Tibial nerve (tissue), 4 donors: ENCODE measurements around the gene GALNT10. TPM values are rescaled to one million over a fixed set of nuclear protein-coding genes. Genes with fewer than 3 reads are reported as not detected.
"Not testable (repeated sequence)": the region's sequence is repeated elsewhere in the genome, so short reads cannot be mapped to it uniquely, and the experiment has no call there.

Source experiments
- DNase-seq, 2 donors: peaks; one replicate each; pipeline ENCODE4 v3.0.0-alpha.2; 2019; ENCODE audit warnings: low spot score in 2 of 2
- H3K27ac ChIP-seq, 4 donors: fragments of 200-600 bp; sonication (generic) in 3 of 4; one replicate each; pipeline ENCODE4 v1.5.1; 2017 to 2019; ENCODE audit warnings: mild to moderate bottlenecking in 1 of 4
- H3K27me3 ChIP-seq, 2 donors: fragments of 200-600 bp; sonication (generic) in 1 of 2; one replicate each; pipeline versions ENCODE4 v1.5.1 to v1.6.0; 2017 to 2019
- H3K36me3 ChIP-seq, 3 donors: fragments of 200-600 bp; sonication (generic); one replicate each; pipeline ENCODE4 v1.5.1; 2018 to 2019
- H3K4me1 ChIP-seq, 4 donors: fragments of 200-600 bp; sonication (generic) in 3 of 4; one replicate each; pipeline ENCODE4 v1.5.1; 2017 to 2019
- H3K4me3 ChIP-seq, 4 donors: fragments of 200-600 bp; sonication (generic) in 3 of 4; one replicate each; pipeline ENCODE4 v1.5.1; 2017 to 2019; ENCODE audit warnings: mild to moderate bottlenecking in 1 of 4, moderate library complexity in 1 of 4
- H3K9me3 ChIP-seq, 4 donors: fragments of 200-600 bp; sonication (generic) in 3 of 4; one replicate each; pipeline ENCODE4 v1.5.1; 2017 to 2019
- EP300 ChIP-seq, 2 donors: sonication (generic); formaldehyde crosslinking; IDR thresholded peaks; one replicate each; pipeline ENCODE4 v1.6.1; 2017; ENCODE audit warnings: antibody characterized with exemption in 2 of 2, mild to moderate bottlenecking in 1 of 2
- POLR2A ChIP-seq, 2 donors: fragments of 450-650 bp; IDR thresholded peaks; one replicate each; pipeline ENCODE4 v1.6.1; 2017; ENCODE audit warnings: antibody characterized with exemption in 2 of 2, mild to moderate bottlenecking in 2 of 2, moderate library complexity in 2 of 2
- WGBS, 2 donors: methylation state at CpG; one replicate each; pipeline ENCODE4 v1.1.5; 2018; 5-methylcytosine and 5-hydroxymethylcytosine counted together
- total RNA-seq, 4 donors: library from RNA; depleted of rRNA; stranded (reverse); fragments of >200 nt; gene quantifications; one replicate each; pipeline ENCODE4 v1.1.0, GENCODE V29; 2016
- TF ChIP-seq, protein P1 (sequence below), 5 experiments: fragments of 200-600 bp in 3 of 5; fragments of 450-650 bp in 2 of 5; sonication (generic) in 3 of 5; IDR thresholded peaks; one replicate each; pipeline ENCODE4 v1.5.1; 2016 to 2019; ENCODE audit warnings: antibody characterized with exemption in 5 of 5, mild to moderate bottlenecking in 3 of 5, moderate library complexity in 2 of 5

GALNT10 gene
- total RNA-seq, 4 donors from 2014 or later = 24.1 to 41.2 (median 26.7) TPM

DNA sequence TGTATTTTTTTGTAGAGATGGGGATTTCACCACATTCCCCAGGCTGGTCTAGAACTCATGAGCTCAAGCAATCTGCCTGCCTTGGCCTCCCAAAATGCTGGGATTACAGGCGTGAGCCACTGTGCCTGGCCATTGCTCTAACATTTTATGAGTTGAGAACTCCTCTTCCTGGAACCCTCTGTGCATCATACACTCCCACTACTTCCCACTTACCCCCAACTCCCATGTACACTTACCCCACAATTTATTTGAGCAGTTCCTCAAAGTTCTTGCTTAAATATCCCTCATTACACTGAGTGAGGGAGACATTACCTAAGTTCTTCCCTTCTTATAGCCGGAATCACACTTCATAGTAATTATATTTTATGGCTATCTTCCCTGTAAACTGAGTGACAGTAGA, 42.9 kb upstream of the GALNT10 start:
- 96 to 97% methylated on average over 2 of the region's 2 CpGs for WGBS, 2 donors
- H3K36me3 ChIP-seq = no peaks in the 10 kb centered on the region
- TF ChIP-seq, protein P1, sequence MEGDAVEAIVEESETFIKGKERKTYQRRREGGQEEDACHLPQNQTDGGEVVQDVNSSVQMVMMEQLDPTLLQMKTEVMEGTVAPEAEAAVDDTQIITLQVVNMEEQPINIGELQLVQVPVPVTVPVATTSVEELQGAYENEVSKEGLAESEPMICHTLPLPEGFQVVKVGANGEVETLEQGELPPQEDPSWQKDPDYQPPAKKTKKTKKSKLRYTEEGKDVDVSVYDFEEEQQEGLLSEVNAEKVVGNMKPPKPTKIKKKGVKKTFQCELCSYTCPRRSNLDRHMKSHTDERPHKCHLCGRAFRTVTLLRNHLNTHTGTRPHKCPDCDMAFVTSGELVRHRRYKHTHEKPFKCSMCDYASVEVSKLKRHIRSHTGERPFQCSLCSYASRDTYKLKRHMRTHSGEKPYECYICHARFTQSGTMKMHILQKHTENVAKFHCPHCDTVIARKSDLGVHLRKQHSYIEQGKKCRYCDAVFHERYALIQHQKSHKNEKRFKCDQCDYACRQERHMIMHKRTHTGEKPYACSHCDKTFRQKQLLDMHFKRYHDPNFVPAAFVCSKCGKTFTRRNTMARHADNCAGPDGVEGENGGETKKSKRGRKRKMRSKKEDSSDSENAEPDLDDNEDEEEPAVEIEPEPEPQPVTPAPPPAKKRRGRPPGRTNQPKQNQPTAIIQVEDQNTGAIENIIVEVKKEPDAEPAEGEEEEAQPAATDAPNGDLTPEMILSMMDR (IDR thresholded peaks at IDR 0.05) = no peak
- no peak for TF ChIP-seq POLR2A (IDR thresholded peaks at IDR 0.05)
- TF ChIP-seq EP300 (IDR thresholded peaks at IDR 0.05) = no peak
- no peak overlapping the region for H3K27ac ChIP-seq
- H3K27me3 ChIP-seq = no peaks in the 10 kb centered on the region
- DNase-seq = no peak
- H3K9me3 ChIP-seq = no peaks in the 10 kb centered on the region
- H3K4me3 ChIP-seq = no peak overlapping the region
- no peaks in the 10 kb centered on the region for H3K4me1 ChIP-seq

DNA sequence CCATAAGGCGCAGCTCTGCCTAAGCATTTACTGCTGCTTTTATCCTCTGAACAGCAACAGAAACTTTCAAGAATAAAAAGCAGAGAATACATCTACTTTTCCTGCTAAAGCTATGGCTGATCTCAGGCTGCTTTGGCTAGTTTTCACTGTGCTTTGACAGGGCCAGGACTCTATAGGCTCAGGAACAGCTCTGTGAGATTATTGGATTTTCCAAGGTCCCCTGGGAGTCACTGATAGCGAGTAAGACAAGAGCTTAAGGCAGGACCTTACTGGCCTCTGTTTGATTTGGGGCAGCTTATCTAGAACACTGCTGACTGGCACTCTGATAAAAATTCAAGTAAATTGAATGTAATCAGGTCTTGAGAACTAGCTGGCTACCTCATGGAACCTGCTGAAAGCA, 40.1 kb upstream of the GALNT10 start:
- not testable (repeated sequence) for H3K27me3 ChIP-seq, H3K9me3 ChIP-seq, H3K27ac ChIP-seq, H3K4me1 ChIP-seq, DNase-seq, H3K4me3 ChIP-seq, H3K36me3 ChIP-seq
- 82 to 84% methylated on average over 2 of the region's 2 CpGs for WGBS, 2 donors

DNA sequence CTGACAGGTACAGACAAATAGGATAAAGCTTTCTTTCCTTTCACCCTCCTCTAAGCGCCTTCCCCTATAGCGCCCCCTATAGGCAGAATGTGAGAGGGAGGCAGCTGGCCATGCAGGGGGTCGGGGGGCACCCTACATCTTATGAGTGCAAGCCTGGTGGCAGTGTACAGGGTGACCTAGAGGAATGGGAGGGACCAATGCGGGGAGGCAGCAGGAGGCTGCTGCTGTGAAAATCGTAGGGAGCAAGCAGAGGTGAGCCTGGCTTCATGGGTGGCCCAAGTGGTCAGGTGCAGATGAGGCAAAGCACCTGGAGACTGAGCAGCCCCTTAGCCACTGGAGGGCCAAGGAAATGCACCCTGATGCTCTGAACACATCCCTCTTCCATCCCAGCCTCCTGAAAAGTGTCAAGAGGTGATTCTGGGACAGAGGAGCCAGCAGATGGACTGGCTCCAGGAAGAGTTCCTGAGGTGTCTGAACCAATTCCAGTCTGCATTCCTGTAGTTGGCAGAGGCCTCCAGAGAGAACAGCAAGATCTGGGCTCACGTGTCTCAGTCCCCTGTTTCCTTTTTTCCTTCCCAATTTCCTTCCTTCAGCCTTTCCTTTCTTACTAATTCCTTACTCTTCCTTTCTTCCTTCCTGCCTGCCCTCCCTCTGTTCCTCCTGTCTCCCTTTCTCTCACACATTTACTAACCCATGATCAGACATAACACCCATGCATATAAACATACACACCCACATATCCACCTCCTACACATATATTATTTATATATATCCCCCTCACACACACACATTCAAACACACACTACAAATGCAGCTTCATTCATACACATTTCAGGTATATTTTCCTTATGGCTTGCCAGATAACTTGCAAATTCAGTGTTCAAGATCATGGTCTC, 32.8 kb upstream of the GALNT10 start:
- WGBS, 2 donors = 55 to 61% methylated on average over 6 of the region's 6 CpGs
- no peak for DNase-seq
- no peaks in the 10 kb centered on the region for H3K27me3 ChIP-seq
- H3K9me3 ChIP-seq = no peaks in the 10 kb centered on the region
- no peaks in the 10 kb centered on the region for H3K36me3 ChIP-seq
- no peak overlapping the region for H3K27ac ChIP-seq
- H3K4me1 ChIP-seq = no peaks in the 10 kb centered on the region
- no peak for TF ChIP-seq POLR2A (IDR thresholded peaks at IDR 0.05)
- no peak for TF ChIP-seq EP300 (IDR thresholded peaks at IDR 0.05)
- TF ChIP-seq, protein P1 (IDR thresholded peaks at IDR 0.05) = no peak
- no peak overlapping the region for H3K4me3 ChIP-seq

DNA sequence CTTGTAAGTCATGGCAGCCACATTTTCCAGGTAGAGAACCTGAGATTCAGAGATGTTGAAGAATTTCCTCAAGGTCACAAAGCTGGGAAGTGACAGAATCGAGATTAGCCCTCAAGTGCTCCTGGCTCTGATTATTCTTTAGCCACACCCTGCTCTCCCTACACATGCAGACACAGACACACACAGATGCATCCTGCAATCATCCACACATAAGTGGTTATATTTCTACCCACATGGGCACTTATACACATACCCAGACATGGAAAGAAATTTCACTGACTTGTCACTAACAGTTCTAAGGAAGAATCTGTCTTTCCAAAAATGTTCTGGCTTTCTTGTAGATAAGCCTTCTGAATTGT, 32.2 kb upstream of the GALNT10 start:
- Histone ChIP-seq H3K4me3 (no peak overlapping the region), H3K9me3 (no peaks in the 10 kb centered on the region), H3K36me3 (no peaks in the 10 kb centered on the region), H3K4me1 (no peaks in the 10 kb centered on the region), H3K27ac (no peak overlapping the region), H3K27me3 (no peaks in the 10 kb centered on the region)
- 46 to 68% methylated on average over 1 of the region's 1 CpG for WGBS, 2 donors
- TF ChIP-seq, protein P1 (IDR thresholded peaks at IDR 0.05) = no peak
- TF ChIP-seq POLR2A (IDR thresholded peaks at IDR 0.05) (no peak), EP300 (IDR thresholded peaks at IDR 0.05) (no peak)
- no peak for DNase-seq

DNA sequence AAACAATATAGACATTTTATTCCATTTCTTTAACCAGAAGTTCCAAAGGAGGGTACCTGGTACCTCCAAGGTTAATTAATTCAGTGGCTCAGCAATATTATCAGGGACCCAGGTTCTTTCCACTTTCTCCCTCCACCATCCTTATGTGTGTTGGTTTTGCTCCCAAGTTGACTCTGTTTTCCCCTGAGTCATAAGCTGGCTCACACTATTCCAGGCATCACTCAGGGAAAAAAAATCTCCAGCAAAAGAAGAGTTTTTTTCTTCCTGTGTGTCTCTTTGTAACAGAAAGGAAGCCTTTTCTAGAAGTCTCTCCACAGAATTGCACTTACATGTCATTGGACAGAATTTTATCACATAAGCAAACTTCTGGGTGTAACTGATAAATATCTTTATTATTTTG, 31.2 kb upstream of the GALNT10 start:
- no peak for DNase-seq
- H3K27ac ChIP-seq = no peak overlapping the region
- H3K27me3 ChIP-seq = no peaks in the 10 kb centered on the region
- H3K4me1 ChIP-seq = no peaks in the 10 kb centered on the region
- no peaks in the 10 kb centered on the region for H3K9me3 ChIP-seq
- no peaks in the 10 kb centered on the region for H3K36me3 ChIP-seq
- no peak overlapping the region for H3K4me3 ChIP-seq
- TF ChIP-seq EP300 (IDR thresholded peaks at IDR 0.05) (no peak), POLR2A (IDR thresholded peaks at IDR 0.05) (no peak)
- TF ChIP-seq, protein P1 (IDR thresholded peaks at IDR 0.05) = no peak
